GM18873 (cell line): ENCODE measurements around the gene KLHL11.
"Not testable (repeated sequence)": the region's sequence is repeated elsewhere in the genome, so short reads cannot be mapped to it uniquely, and the experiment has no call there.

Source experiments
- ATAC-seq: cut with Tn5 transposase; IDR thresholded peaks from one replicate; pipeline ENCODE4 v1.9.1; 2021; ENCODE audit warnings: mild to moderate bottlenecking, moderate library complexity, moderate number of reproducible peaks; ENCODE audit not compliant: unreplicated experiment, low FRiP score

Gene KLHL11

DNA sequence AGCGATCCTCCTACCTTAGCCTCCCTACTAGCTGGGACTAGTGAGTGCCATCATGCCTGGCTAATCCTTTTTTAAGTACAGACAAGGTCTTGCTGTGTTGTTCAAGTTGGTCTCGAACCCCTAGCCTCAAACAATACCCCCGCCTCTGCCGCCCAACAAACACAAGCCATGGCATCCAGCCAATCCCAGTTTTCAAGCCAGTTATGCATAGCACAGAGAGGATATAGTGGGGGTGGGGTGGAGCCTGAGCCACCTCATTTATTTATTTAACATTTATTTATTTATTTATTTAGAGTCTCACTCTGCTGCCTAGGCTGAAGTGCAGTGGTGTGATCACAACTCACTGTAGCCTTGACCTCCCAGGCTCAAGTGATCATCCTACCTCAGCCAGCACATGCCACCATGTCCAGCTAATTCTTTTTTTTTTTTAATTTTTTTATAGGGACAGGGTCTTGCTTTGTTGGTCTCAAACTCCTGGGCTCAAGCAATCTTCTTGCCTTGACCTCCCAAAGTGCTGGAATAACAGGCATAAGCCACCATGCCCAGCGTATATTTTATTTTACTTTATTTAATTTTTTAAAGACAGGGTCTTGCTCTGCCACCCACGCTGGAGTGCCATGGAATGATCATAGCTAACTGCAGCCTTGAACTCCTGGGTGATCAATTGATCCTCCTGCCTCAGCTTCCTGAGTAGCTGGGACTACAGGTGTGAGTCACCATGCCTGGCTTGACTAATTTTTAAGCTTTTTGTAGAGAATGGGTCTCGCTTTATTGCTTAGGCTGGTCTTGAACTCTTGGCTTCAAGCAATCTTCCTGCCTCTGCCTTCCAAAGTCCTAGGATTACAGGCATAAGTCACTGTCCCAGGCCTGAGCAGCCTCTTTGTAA lies 26.2 kb upstream of the KLHL11 start:
- ATAC-seq, result no peak

DNA sequence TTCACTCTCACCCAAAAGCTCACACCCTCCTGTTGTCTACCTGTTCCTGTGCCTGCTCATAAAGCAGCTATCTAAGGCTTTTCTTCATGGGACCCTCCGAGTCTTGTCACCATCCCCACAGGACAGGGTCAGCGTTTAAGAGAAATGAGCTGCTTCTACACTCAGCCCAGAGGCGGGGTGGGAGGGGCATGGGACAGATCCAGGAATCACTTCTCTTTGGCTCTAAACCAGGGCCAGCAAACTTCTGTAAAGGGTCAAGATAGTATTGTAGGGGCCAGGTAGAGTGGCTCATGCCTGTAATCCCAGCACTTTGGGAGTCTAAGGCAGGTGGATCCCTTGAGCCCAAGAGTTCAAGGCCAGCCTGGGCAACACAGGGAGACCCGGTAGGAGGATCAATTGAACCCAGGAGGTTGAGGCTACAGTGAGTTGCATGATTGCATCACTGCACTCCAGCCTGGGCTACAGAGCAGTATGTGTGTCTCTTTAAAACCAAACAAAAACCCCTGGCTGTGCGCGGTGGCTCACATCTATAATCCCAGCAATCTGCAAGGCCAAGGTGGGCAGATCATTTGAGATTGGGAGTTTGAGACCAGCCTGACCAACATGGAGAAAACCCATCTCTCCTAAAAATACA lies 23.2 kb upstream of the KLHL11 start:
- no peak for ATAC-seq

DNA sequence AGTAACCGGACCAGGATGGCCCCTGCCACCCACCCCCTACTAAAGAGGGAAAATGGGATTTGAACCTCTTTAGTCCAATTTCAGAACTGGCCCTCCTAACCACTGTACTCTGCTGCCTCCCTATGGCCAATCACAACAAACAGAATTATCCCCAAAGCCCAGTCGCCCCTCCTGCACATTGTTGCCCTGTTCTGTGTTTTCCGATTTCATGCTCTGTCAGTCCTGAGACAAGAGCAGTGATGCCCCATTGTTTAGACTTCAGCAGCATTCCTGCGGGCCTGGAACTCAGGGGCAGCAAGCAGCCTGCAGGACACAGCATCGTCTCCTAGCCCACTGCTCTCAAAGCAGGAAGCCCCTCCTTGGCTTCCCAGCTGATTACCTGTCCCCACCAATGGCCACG lies 20.5 kb upstream of the KLHL11 start:
- ATAC-seq, result no peak

DNA sequence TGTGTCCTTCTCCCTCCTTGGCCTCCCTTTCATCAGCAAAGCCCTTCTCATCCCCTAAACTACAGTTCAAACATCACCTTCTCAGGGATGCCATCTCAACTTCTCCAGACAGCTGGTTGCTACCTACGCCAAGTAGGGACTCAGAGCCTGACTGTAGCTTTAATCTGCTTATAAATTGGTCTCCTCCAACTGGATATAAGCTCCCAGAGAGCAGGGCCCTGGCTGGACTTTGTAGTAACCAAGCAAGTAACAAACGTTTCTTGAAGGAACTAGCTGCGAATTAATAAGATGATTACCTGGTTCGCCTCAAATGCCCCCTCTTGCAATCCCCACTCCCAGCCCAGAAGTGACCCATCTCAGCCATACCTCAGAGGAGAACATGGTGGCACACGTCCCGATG lies 17.5 kb upstream of the KLHL11 start:
- ATAC-seq, result no peak

DNA sequence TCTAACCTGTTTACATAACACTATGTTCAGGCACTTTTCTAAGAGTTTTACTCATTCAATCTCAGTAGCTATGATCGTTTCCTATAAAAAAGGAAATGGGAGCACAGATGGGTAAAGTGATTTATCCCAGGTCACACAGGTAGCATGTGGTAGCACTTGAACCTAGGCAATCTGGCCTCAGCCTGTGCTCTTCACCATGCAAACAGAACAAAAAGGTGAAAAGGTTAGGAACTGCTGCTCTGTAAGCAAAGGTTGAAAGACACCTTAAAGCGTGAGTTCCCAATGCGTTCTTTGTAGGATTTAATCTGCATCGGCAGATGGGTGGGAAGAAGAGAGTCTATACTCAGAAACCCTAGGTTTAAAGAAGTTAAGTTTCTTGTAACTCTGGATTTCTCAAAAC lies 14.9 kb upstream of the KLHL11 start:
- no peak for ATAC-seq

DNA sequence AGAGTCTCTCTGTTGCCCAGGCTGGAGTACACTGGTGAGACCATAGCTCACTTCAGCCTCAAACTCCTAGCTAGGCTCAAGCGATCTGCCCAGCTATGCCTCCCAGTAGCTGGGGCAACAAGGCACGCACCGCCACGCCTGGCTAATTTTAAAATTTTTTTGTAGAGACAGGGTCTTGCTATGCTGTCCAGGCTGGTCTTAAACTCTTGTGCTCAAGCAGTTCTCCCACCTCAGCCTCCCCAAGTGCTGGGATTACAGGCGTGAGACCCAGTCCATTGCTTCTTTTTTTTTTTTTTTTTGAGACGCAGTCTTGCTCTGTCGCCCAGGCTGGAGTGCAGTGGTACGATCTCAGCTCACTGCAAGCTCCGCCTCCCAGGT lies 9.1 kb upstream of the KLHL11 start:
- not testable (repeated sequence) for ATAC-seq

DNA sequence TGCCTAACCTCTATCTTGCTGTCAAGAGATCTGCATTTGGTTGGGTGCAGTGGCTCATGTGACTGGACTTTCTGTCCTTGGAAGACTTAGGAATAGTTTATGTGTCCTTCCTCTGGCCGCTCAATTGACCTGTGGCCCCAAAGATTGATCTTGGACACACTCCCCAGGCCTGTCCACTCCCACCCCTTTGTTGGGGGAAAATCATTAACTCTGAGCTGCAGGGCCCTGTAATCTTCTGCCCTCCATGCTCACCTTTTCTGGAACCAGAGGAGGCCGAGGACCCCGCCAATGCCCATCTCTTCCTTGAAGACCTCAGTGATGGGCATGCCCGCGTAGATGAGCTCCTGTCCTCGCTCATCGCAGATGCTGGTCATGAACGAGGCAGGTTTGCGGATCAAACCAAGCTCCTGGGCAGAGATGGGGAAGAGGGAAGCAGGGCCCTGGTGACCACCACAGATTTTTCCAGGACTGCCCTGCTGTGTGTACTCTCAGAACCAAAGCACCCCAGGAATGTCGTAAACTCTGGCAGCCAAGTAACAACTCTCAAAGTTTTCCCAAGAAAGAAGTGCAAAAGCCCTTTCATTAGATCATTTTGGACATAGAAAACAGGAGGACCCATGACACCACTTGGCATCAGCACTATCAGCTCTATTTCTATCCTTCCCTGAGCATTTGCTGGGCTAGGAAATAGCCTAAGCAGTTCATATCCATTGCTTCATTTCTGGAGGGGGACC lies 8.5 kb upstream of the KLHL11 start:
- ATAC-seq, result no peak

DNA sequence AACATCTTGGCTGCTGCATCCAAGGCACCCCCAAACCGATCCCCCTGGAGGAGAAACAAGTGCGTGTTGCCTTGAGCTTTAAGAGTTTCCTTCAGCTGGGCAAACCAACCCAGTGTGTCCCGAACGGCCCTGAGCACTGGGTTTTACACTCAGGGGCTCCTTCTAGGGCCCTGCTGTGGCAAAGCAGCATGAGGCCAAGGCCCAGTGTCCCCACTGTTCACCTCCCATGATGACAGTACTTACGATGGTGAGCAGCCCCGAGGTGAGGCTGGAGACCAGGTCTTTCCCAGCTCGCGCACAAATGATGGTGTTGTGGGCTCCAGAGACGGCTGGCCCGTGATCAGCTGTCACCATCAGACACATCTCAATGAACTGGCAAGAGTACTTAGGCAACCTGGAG lies 6.6 kb upstream of the KLHL11 start:
- ATAC-seq, result no peak

DNA sequence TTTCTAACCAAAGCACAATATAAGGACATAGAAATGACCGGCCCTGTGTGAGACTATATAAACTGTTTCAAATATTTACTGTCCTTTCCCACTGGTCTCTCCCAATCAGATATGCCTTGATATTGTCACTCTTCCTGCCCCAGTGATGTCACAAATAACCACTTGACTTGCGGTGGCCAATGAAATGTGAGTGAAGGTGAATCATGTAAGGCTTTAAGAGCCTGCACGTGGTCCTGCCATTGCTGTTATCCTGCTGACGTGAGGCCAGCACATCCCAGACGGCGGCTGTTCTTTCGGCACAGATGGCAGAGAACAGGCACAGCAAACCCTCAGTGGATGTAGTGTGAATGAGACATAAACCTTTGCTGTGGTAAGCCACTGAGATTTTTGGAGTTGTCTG lies 5.4 kb upstream of the KLHL11 start:
- no peak for ATAC-seq

DNA sequence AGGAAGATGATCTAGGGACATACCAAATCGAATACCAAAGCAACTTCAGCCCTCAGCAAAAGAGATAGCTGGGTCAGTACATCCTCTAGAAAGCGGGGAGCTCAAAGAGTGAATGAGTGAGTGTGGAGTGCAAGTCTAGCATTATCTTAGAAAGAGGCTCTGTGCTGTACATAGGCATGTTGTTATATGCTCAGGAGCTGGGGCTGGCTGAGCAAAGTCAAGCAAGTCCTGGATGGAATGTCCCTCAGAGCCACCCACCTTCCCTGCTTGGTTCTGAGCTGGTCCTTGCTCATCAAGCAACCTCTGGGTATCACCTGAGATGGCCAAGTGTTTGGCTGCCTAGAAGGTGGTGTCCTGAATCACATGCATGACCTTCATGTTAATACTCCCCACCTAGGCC lies 4.9 kb upstream of the KLHL11 start:
- ATAC-seq, result no peak

DNA sequence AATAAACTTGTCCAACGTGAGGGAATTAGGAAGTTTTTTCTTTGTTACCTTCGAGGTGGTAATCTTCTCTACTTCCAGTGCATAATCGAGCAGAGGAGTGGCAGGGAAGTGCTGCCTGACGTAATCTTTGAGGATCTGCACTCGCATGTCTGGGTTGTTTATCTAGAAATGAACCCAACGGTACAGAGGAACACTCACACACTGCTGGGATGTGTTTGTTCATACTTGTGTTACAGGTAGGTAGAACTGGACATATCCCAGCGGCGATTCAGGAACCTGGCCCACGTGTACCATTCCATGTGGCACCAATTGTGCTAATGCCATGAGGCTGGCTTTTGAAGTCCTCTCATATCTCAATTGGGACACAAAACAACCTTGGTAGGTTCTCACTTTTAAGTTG lies 4.2 kb upstream of the KLHL11 start:
- no peak for ATAC-seq

DNA sequence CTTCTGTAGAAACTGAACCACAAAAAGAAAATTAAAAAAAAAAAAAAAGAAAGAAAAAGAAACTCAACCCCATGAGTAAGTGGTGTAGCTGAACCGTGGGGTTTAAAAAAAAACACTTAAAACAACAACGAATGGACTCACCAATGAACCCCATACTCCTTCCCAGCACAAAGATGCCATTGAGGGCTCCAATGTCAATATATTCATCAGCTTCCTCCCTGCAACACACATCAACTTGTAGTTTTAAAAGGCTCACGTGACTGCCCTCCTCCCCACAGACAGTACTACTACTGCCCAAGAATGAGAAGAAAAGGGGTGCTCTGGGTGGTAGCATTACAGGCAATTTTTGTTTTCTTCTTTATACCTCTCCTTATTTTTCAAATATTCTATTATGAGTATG lies 3.3 kb upstream of the KLHL11 start:
- no peak for ATAC-seq

DNA sequence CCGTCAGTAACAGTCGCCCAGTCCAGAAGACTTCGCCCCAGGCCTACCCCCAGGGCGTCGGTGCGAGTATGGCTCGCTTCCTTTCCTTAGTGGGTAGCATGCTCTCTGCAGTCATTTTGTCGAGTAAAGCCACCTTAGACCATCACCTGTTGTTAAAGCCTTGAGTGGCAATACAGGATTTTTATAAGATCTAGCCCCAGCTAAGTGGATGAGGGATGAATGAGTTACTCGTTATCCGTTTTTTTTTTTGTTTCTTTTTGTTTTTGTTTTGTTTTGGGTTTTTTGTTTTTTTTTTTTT lies 322 bp upstream of the KLHL11 start:
- ATAC-seq, result no peak

DNA sequence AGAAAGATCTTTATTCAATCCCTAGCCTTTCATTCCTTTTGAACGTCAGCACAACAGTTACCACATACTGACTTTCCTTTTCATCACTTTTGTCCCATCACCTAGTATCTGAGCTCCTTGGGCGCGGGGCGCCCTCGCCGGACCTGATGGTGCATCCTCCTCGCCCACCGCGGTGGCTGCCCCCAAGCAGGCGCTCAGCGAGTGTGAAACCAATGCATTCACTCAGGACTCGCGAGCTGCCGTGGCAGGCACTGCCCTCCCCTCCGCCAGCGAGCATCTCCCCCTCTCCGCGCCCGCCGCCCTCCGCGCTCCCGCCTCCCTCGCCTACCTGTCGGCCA lies 756 bp downstream of the KLHL11 start:
- ATAC-seq, result peak; percentile 23

DNA sequence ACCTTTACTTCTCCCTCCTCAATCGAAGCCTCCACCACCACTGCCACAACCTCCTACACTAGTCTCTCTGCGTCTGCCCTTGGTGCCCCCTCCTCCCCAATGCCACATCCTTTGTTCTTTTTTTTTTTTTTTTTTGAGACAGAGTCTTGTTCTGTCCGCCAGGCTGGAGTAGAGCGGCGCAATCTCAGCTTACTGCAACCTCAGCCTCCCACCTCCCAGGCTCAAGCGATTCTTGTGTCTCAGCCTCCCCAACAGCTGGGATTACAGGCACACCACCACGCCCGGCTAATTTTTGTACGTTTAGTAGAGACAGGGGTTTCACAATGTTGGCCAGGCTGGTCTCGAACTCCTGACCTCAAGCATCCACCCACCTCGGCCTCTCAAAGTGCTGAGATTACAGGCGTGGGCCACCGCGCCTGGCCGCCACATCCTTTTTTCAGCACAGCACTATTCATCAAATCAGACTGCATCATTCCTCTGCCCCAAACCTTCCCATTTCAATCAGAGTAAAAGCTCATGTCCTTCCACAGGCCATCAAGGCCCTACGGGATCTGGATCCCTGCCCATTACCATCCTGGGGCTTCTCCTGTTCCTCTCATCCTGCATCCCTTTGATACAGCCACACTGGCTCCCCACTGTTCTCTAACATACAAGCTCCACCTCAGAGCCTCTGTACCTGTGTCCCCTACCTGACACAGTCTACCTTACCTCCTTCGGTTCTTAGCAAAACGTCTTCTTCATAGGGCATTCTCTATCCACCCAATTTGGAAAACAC lies 2.0 kb downstream of the KLHL11 start:
- no peak for ATAC-seq

DNA sequence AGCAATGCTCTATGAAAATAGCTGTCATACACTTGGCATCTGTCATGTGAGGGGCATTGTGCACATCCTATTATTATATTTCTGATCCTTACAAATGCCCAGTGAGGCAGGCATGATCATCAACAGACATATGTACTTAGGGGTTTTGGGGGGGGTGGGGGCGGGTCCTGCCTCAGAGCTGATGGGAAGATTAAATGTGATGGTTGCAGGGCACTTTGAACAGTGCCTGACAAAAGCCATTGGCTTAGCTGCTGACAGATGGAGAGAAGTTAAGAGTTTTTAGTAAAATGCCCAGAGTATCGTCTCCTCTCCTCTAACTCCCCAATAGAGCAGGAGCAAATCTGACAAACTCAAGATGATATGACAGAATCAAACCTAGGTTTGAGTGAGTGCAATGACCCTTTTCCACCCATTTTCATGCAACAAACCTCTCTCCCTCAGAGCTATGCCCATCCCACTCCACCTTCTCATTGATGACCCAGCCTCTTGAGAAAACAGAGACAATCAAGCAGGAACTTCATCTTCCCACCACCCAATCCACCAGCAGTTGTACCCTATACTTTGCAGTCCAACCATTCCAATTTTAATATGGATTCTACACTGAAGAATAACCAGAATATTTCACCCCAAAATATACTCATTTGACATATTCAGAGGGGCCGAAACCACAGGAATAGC lies 4.8 kb downstream of the KLHL11 start:
- no peak for ATAC-seq

DNA sequence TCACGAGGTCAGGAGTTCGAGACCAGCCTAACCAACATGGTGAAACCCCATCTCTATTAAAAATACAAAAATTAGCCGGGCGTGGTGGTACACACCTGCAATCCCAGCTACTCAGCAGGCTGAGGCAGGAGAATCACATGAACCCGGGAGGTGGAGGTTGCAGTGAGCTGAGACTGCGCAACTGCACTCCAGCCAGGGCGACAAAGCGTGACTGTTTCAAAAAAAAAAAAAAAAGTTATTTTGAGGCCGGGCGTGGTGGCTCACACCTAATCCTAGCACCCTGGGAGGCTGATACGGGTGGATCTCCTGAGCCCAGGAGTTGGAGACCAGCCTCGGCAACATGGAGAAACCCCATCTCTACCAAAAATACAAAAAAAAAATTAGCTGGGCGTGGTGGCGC lies 13.8 kb downstream of the KLHL11 start:
- ATAC-seq, result not testable (repeated sequence)

DNA sequence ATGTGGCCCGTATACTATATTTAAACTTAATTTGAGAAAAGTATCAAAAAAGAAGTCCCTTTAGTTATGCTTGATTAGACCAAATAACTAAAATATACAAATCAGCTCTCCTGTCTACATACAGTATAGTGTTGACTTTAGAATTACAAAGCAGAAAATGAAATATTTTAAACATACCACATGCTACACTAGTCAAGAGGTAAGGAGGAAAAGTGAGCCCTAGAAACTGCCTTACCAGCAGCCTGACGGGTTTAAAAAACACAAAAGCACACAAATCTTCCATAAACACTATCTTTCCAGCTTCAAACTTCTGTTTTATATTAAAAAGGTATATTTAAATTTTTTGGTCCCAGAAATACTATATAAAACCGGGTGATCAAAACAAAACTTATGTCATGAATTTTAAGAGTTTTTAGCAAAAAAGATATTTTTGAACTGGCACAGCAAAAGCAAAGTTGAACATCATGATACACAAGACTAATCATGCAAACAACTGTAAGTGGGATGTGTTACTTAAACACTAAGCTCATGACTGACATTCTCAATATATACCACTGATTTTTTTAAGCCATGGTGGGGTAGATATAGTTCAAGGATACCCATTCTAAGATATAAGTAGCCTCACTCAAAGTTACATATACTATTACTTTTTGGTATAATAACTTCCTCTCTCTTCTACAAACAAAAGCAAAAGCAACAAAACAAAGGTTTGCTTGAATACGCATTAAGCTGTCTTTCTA lies 15.8 kb downstream of the KLHL11 start:
- no peak for ATAC-seq

DNA sequence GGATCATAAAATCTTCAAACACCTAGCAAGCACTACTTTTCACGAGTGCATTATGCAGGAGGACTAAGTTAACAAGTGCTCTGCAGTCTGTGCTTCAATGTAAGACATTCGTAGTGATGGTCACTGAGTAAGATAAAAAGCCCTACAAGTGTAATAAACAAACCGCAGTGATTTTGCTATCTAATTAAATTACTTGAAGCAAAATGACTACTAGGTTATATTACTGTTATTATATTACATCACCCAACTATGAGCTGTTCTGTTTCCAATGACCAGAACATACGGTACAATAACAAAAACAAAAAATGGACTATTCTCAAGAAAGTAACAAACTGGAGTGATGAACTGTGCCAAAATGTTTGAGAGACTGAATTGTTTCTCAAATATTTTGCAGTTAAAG lies 16.4 kb downstream of the KLHL11 start:
- ATAC-seq, result no peak

DNA sequence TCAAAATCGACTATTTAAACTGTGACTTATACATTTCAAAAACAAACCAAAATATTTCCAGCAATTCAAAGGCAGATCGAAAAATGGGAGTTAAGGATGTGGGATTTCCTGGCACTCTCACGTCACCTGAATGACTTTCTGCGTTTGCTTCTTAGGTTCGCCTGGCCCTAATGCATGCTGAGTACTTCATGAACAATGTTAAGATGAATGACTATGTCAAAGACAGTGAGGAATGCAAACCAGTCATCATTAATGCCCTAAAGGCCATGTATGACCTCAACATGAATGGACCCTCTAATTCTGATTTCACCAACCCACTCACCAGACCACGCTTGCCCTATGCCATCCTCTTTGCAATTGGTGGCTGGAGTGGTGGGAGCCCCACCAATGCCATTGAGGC lies 20.3 kb downstream of the KLHL11 start:
- no peak for ATAC-seq
